NCI-H1048 (cell line): Measurements from ENCODE around the gene RDH5.

Experiments used
- DNase-seq: peaks from one replicate; lab custom pipeline; 2025; lab: John Stamatoyannopoulos, UW

The RDH5 gene

DNA sequence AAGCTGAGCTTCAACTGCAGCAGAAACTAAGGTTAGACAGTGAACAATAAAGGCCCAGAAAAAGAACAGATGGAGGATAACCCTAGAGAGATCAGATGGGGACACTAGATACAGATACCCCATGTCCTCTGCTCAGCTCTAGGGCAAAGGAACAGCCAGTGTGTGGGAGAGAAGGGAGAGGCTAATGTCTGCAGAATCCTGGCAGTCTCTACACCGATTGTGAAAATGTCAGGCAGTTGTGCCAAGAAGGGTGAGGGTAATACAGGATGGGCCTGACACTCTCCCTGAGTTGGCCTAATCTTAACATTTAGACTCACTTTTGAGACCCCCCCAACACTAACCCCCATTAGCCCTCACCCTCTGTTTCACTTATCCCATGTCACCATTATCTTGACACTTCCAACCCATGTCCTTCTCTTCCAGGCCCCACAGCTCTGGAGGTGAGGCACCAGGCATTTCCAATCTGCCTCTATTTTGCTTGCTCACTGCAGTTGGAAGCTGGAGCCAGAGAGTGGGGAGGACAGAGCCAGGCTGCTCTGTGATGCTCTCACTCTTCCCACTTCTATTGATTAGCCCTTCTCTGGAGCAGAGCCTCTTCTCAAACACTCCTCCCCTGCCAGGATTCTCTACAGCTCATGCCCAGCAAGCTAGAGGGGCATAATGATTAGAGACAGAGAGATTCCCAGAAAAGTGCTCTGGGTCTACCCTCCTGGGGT lies 7.3 kb upstream of the RDH5 start:
- no peak for DNase-seq

DNA sequence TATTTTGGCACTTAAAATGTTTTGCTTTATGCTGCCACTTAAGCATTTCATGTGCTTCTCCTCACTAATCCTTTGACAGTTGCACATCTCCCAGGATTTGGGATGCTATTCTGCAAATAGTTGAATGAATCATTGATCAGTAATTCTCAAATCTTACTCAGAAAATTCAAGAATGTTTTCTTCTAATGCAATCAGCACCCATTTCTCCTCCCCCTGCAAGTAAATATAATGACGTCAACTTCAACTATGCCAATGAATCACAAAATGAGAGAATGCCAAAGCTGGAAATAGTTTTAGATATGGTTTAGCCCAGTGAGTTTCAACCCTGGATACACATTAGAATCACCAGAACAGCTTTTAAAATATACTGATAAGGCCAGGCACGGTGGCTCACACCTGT lies 6.5 kb upstream of the RDH5 start:
- DNase-seq: no peak

DNA sequence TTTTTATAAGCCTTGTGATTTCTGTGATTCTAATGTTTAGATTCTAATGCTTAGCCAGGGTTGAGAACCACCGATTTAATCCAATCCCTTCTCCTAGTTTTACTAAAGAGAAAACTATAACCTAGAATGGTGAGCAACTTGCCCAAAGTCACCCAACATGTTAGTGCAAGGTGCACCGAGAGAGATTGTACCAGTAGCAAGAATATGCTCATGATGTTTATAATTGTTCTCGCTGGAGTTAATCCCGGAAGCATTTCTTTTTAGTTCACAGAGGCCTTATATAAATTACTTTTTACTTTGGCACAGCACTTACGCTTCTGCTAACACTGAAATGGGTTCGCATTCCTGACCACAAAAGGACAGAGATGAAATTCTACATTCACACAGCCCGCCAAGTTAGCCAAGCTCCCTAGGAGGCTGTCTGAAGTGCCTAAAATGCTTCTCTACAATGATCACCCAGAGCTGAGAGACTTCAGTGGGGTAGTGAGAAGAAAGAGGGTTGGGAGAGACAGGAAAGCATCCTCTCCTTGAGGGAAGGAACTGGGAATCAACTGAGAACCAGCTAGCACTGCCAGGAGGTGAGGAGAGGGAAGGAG lies 4.9 kb upstream of the RDH5 start:
- DNase-seq: no peak

DNA sequence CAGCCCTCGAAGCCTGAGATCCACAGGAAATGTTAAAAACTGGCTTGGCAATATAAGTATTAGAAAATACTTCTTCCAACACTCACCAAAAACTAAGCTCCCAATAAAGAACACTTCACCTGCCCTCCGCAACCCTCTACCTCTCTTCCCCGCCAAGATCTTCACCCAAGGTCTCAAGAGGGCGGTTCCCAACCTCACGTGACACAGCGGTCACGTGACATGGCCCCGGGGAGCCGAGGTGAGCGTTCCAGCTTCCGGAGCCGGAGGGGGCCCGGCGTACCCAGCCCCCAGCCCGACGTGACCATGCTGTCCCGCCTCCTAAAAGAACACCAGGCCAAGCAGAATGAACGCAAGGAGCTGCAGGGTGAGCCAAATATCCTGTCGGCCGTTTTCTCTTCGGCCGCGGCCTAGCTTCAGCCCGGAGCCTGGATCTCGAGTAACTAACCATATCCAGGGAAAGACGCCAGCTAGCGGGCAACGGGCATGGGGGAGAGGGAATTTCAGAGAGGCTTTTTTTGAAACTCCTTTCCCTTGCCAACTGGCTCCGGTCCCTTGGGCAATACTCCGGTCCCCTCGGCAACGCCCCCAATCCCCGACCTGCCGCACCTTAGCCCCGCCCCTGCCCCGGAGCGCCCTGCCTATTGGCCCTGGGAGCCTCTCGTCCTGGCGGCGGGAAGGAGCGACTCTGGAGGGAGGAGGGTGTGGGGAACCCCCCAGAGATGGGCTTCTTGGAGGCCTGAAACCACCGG lies 4.2 kb upstream of the RDH5 start, which contains the start of gene BLOC1S1:
Gene BLOC1S1, plus strand, starts transcription at position 214 of the 749 bp plus-strand sequence. Its CDS starts 6 bp downstream, at position 220.
- DNase-seq: peak; percentile 65

DNA sequence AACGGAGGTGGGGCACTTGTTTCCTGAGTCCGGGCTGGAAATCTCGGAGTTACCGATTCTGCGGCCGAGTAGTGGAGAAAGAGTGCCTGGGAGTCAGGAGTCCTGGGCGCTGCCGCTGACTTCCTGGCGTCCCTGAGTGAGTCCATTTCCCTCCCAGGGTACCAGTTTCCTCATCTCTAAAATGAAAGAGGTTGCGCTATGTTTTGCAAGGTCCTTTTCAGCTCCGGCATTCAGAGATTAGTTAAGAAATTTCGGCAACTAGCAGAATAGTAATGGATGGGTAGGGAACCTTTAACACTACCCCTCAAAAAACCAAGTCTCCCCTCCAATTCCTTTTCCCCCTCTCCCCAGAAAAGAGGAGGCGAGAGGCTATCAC lies 3.6 kb upstream of the RDH5 start:
- no peak for DNase-seq

DNA sequence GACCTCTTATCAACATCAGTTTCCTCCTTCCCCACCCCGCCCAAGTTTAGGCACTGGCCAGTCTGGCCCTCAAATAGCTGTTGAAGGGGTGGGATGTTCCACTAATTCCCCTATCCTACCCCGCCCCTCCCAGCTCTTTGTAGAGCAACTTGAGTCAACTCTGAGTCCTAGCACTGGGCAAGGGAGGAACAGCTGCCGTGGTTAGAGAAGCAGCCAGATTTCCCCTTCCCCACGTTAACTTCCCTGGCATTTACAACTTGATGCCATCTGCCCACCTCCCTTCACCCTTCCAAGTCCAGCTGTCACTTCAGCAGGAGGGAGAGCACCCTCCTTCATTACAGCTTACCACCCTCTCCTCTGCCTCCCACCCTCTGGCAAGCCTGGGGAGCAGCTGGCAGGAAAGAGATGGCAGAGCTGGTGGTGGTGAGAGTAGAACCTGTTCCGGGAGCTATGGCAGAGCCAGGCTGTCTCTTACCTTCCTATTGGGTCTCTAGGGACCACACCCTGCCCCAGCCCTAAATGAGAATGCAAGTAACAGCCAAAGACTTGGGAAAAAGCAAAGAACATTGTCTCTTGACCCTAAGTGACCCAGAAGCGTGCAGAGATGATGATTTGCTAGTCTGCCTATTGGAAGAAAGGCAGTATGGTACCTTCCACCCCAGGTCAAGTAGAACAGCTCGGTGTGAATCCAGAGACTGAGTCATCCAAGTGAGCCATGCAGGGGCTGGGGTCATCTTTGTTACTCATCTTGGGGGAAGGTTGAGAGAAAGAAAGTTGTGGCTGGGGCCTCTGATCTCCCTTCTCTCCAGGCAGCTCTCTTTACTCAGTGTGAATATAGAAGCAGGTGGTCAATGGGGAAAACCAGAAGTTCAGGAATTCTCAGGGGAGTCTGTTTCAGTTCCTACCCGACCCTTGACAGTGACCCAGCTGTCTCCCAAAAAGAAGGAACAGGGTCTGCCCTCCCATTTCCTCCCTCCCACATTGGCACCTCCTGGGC lies 2.9 kb upstream of the RDH5 start:
- no peak for DNase-seq

DNA sequence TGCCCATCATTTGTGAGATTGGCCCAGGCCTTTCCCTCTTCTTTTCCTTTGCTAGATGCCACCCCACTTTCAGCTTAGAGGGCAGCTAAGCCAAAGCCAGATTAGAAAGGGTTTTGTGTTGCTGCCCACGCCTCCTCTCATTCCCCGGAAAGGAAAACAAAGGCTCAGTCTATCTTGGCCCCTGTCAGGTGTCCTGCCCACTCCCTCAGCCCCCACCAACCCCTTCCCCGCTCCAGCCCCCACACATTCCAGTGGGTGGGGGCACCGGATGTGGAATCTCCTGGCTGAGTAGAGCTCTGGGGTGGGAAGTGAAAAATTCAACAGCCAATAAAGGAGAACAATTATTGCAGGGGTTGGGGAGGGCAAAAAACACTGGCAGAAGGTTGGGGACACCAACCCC lies 2.2 kb upstream of the RDH5 start:
- DNase-seq: no peak

DNA sequence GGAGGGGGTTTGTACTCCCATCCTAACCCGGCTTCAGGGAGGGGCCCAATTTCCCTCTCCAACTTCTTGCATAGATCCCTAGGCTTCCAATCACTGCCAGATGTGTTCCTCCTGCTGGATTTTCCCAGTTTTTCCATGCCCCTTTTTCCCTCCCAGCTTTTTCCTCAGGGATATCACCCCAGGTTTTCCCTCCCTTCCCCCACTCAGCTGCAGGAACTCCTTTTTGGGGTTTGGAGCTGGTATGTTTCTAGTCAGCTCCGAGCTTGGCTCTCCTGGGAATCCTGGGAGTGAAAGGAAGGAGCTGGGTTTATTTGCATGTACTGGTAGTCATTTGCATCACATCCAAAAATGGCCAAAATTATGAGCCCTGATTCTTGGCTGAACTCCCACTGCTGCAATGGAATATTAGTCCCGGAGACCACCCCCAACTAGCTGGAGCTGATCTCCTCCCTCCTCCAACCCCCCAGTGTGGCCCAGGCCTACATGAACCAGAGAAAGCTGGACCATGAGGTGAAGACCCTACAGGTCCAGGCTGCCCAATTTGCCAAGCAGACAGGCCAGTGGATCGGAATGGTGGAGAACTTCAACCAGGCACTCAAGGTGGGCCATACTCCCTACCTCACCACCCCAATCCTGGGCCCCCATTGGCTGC lies 1.4 kb upstream of the RDH5 start:
- DNase-seq: no peak

DNA sequence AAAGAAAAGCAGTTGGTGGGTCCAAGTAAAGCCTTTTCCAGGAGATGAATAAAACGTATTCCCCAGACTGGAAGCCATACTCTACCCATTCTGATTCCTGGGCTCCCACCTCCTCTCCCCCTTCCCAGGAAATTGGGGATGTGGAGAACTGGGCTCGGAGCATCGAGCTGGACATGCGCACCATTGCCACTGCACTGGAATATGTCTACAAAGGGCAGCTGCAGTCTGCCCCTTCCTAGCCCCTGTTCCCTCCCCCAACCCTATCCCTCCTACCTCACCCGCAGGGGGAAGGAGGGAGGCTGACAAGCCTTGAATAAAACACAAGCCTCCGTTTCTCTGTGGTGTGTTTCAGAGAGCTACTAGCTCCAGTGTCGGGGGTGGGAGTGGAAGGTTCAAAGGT lies 822 bp upstream of the RDH5 start:
- no peak for DNase-seq

DNA sequence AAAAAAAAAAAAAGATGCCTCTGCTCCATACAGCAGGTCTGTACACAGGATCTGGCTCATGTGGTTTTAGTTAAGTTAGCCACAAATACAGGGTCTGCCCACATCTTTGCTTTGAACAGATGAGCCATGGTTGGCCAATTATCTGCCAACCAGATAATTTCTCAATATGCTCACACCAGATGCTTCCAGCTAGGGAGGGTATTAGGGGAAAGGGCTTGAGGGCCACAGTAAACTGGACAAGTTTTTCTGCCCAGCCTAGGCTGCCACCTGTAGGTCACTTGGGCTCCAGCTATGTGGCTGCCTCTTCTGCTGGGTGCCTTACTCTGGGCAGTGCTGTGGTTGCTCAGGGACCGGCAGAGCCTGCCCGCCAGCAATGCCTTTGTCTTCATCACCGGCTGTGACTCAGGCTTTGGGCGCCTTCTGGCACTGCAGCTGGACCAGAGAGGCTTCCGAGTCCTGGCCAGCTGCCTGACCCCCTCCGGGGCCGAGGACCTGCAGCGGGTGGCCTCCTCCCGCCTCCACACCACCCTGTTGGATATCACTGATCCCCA lies 776 bp downstream of the RDH5 start:
- no peak for DNase-seq

DNA sequence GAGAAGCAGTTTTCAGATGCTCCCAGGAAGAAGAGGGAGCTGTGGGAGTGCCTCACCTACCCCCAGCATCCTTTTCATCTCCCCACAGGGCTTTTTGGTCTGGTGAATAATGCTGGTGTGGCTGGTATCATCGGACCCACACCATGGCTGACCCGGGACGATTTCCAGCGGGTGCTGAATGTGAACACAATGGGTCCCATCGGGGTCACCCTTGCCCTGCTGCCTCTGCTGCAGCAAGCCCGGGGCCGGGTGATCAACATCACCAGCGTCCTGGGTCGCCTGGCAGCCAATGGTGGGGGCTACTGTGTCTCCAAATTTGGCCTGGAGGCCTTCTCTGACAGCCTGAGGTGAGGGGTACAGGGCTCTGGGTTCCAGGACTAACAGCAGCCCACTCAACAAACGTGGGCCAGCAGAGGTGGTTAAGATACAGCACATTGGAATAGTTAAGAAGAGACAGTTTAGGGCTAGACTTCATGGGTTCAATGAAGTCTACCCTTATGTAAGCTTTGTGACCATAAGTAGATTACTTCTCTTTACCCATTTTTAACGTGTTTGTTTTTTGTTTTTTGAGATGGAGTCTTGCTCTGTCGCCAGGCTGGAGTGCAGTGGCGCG lies 1.5 kb downstream of the RDH5 start:
- DNase-seq: no peak

DNA sequence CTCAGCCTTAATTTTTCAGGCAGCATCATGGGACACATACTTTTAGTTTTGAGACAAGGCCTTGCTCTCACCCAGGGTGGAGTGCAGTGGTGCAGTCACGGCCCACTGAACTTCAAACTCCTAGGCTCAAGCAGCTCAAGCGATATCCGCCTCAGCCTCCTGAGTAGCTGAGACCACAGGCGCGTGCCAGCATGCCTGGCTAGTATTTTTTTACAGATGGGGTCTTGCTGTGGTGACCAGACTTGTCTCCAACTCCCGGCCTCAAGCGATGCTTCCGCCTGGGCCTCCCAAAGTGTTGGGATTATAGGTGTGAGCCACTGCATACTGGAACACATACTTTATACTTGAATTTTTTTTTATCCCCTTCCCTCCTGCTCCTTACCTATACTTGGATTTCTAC lies 2.8 kb downstream of the RDH5 start:
- DNase-seq: no peak

DNA sequence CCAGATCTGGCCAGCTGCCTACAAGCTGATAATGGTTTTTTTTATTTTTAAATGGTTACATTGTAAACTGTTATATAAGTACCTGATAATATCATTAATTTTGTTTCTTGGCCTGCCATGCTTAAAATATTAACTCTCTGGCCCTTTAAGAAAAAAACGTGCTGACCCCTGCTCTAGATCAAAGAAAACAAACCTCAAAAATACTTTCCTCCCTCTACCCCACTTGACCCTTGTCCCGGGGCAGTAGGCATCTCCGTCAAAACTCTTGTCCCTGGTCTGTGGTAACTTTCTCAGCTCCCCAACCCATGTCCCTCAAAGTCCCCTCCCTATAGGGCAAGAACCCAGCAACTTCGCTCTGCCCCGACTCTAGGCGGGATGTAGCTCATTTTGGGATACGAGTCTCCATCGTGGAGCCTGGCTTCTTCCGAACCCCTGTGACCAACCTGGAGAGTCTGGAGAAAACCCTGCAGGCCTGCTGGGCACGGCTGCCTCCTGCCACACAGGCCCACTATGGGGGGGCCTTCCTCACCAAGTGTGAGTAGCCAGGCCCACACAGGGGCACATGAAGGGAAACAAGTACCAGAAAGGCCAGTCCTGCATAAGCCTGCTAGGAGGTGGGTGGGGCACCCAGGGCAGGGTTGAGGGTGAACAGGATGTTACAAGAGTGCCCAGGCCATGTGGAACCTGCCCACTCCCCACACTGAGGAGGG lies 3.5 kb downstream of the RDH5 start:
- no peak for DNase-seq

DNA sequence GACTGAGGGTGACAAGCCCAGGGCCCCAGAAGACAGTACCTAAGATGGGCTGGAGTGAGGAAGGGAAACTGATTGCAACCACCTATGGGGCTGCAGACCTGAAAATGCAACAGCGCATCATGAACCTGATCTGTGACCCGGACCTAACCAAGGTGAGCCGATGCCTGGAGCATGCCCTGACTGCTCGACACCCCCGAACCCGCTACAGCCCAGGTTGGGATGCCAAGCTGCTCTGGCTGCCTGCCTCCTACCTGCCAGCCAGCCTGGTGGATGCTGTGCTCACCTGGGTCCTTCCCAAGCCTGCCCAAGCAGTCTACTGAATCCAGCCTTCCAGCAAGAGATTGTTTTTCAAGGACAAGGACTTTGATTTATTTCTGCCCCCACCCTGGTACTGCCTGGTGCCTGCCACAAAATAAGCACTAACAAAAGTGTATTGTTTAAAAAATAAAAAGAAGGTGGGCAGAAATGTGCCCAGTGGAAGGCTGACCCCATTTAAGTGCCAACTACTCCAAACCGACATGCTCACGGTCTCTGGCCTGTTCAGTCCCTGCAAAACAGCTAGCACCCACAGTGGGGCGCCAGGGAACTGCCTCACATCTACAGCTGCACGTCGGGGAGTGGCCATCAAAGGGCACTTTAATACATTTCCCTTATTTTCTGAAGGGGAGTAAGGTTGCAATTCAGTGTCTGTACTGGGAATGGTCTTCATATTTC lies 4.2 kb downstream of the RDH5 start:
- peak; percentile 24 for DNase-seq

DNA sequence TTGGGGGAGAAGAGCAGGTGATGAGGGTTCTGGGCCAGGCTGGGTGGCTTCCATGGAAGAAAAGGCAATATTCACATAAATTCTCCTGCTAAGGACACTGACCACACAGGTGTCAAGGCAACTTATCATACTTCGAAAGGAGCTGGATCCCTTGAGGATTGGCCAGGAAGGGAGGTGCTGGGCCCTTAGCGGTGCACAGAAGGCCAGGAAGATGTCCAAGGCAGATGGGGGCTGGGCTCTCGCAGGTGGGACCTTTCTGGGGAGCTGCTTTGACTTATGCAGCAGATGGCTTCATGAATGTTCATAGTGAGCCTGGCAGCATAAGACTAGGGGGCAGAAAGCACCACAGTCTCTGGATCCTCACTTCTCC lies 4.7 kb downstream of the RDH5 start:
- no peak for DNase-seq

DNA sequence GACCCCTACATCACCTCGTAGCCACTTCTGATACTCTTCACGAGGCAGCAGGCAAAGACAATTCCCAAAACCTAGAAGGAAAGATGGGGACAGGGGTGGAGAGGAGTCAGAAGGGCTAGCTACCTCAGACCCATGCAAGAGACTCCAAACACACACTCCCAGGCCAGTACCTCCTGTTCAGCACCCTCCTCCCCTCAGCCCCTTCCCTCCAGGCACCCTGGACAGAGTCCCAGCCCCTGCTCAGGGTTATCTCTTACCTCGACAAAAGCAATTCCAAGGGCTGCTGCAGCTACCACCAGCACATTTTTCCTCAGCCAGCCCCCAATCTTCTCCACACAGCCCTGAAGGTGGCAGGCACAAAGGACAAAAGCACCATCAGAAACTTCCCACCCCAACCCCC lies 5.4 kb downstream of the RDH5 start:
- DNase-seq: no peak

DNA sequence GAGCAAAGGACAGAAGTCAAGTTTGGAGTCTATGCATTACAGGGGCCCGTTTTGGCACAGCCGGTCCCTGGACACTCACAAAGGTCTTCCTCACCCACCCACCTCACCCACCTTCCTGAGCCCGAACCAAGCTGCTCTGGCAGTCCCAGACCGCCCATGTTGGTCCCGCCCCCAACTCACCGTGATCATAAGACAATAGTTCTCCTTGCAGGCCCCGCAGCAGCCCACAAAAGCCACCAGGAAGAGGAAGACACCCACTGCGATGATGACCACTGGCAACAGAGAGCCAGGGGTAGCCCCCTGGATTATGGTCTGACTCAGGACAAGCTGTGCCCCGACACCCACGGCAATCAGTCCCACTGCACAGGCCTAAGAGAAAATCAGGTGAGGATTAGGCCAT lies 6.8 kb downstream of the RDH5 start:
- no peak for DNase-seq

DNA sequence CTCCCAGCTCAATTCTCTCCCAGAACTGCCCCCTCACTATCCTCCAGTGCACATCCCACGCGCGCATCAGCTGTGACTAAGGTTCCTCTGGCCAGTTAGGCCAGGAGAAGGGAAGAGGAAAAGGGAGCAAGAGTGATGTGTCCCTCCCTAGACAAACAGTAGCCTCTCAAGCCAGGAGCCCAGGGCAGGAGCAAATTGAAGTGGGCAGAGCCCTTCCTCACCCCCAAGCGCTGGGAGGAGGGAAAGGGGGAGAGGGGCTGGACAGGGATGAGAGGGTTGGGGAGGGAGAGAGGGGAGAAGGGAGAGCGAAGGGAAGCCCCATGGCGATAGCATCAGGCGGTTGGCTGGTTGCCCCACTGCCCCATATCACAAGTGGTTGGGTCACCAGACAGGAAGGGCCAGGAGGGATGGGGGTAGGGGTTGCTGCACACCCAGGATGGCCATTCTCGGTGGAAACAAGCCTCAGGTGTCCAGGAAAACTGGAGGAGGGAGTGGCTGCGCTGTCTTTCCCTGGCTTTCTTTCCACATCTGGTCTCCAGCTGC lies 7.5 kb downstream of the RDH5 start:
- no peak for DNase-seq
